H1 (cell line): Measurements from ENCODE around the gene ARMC12. TPM values are rescaled to one million over a fixed set of nuclear protein-coding genes. Genes with fewer than 3 reads are reported as not detected.
A peak's percentile ranks its signal among the peaks of the same experiment; 100 is the strongest.

Source experiments
- CTCF ChIA-PET: fragments of 300-600 bp; sonication (Branson Sonifier 250); formaldehyde crosslinking; loops from one replicate; lab custom pipeline; 2021; ENCODE audit not compliant: partially characterized antibody; lab: Charles Lee
- POLR2A ChIA-PET: fragments of 300-600 bp; sonication (Branson Sonifier 250); formaldehyde crosslinking; loops from one replicate; lab custom pipeline; 2021; ENCODE audit warnings: inconsistent platforms; ENCODE audit not compliant: partially characterized antibody; lab: Charles Lee
- DNase-seq, 2 experiments: peaks; one replicate each; pipeline versions ENCODE4 v3.0.0 to v3.0.0-alpha.2; 2010 to 2022; ENCODE audit warnings: low spot score in 2 of 2, low read depth in 1 of 2, mixed read lengths in 1 of 2
- FAIRE-seq: peaks from 2 replicates; lab custom pipeline; 2011; peaks lifted over from hg19 to GRCh38; lab: Jason Lieb, UNC
- H2AFZ ChIP-seq: 2 replicates; pipeline ENCODE4 v1.8.1; 2012; ENCODE audit warnings: low read length, inconsistent platforms
- H2AK5ac ChIP-seq: 2 replicates; pipeline ENCODE4 v1.6.1; 2013; ENCODE audit warnings: low read depth, low read length
- H2BK120ac ChIP-seq: replicated peaks from 2 replicates; pipeline ENCODE3; 2013; ENCODE audit warnings: low read depth, low read length, inconsistent platforms
- H2BK12ac ChIP-seq: 2 replicates; pipeline ENCODE4 v1.6.1; 2013; ENCODE audit warnings: low read depth, low read length
- H2BK15ac ChIP-seq: 2 replicates; pipeline ENCODE4 v1.6.1; 2013; ENCODE audit warnings: low read length
- H2BK20ac ChIP-seq: 2 replicates; pipeline ENCODE4 v1.6.1; 2013; ENCODE audit warnings: low read length
- H2BK5ac ChIP-seq: 2 replicates; pipeline ENCODE4 v1.6.1; 2013; ENCODE audit warnings: low read depth, low read length
- H3K14ac ChIP-seq: 2 replicates; pipeline ENCODE4 v1.6.1; 2013; ENCODE audit warnings: inconsistent platforms; ENCODE audit not compliant: insufficient read length
- H3K18ac ChIP-seq: 2 replicates; pipeline ENCODE4 v1.6.1; 2013; ENCODE audit warnings: low read length; ENCODE audit errors: extremely low read depth
- H3K23ac ChIP-seq: 2 replicates; pipeline ENCODE4 v1.6.1; 2013; ENCODE audit warnings: inconsistent platforms; ENCODE audit not compliant: insufficient read length
- H3K23me2 ChIP-seq: 2 replicates; pipeline ENCODE4 v1.6.1; 2013; ENCODE audit warnings: low read depth, low read length
- H3K27ac ChIP-seq: 2 replicates; pipeline ENCODE4 v1.6.1; 2011; ENCODE audit warnings: low read depth, low read length, inconsistent platforms
- H3K27me3 ChIP-seq, 4 experiments: replicated peaks in 1 of 4; 1 replicate in 1 of 4; 2 replicates in 3 of 4; pipeline versions ENCODE4 v1.6.1 to v1.8.1; 2011 to 2013; ENCODE audit warnings: low read length in 3 of 4, mild to moderate bottlenecking in 3 of 4, inconsistent platforms in 2 of 4, mixed read lengths in 2 of 4, moderate library complexity in 1 of 4; ENCODE audit not compliant: control insufficient read depth in 3 of 4, insufficient read depth in 3 of 4; ENCODE audit errors: extremely low read depth in 1 of 4
- H3K36me3 ChIP-seq, 4 experiments: 2 replicates each; pipeline versions ENCODE4 v1.6.1 to v1.8.1; 2011 to 2013; ENCODE audit warnings: mild to moderate bottlenecking in 4 of 4, low read length in 3 of 4, moderate library complexity in 2 of 4, control low read depth in 1 of 4, inconsistent platforms in 1 of 4; ENCODE audit not compliant: insufficient read depth in 4 of 4, control insufficient read depth in 2 of 4
- H3K4ac ChIP-seq: replicated peaks from 2 replicates; pipeline ENCODE3; 2013; ENCODE audit warnings: low read length, low read depth, mixed read lengths, inconsistent platforms; ENCODE audit not compliant: insufficient read length
- H3K4me1 ChIP-seq, 4 experiments: replicated peaks in 1 of 4; 1 replicate in 1 of 4; 2 replicates in 3 of 4; pipeline versions ENCODE4 v1.6.1 to v1.8.1; 2011 to 2013; ENCODE audit warnings: low read length in 3 of 4, inconsistent platforms in 2 of 4, mixed read lengths in 1 of 4; ENCODE audit not compliant: insufficient read depth in 4 of 4, control insufficient read depth in 3 of 4
- H3K4me2 ChIP-seq, 2 experiments: 2 replicates each; pipeline versions ENCODE4 v1.6.1 to v1.8.1; 2011 to 2013; ENCODE audit warnings: low read depth in 2 of 2, low read length in 2 of 2, control low read depth in 1 of 2, inconsistent platforms in 1 of 2, mild to moderate bottlenecking in 1 of 2; ENCODE audit not compliant: insufficient read depth in 1 of 2
- H3K4me3 ChIP-seq, 4 experiments: fragments of 200-600, 300-600 bp in 1 of 4; sonication (generic), shearing (Covaris generic), sonication (Bioruptor Twin) in 1 of 4; 2 replicates each; pipeline versions ENCODE4 v1.5.1 to v1.8.1; 2011 to 2016; ENCODE audit warnings: low read length in 4 of 4, low read depth in 3 of 4, control low read depth in 2 of 4, inconsistent platforms in 2 of 4, mild to moderate bottlenecking in 2 of 4, mixed read lengths in 1 of 4, moderate library complexity in 1 of 4; ENCODE audit not compliant: insufficient read depth in 2 of 4; ENCODE audit errors: extremely low read depth in 1 of 4
- H3K56ac ChIP-seq: replicated peaks from 2 replicates; pipeline ENCODE3; 2013; ENCODE audit warnings: low read depth, mild to moderate bottlenecking, mixed read lengths, low read length, inconsistent platforms; ENCODE audit not compliant: insufficient read length
- H3K79me1 ChIP-seq: 2 replicates; pipeline ENCODE4 v1.6.1; 2013; ENCODE audit warnings: low read depth, low read length, control low read depth
- H3K79me2 ChIP-seq, 2 experiments: 2 replicates each; pipeline versions ENCODE4 v1.6.1 to v1.8.1; 2012 to 2013; ENCODE audit warnings: low read length in 2 of 2, mild to moderate bottlenecking in 2 of 2, inconsistent platforms in 1 of 2; ENCODE audit not compliant: insufficient read depth in 2 of 2, control insufficient read depth in 1 of 2
- H3K9ac ChIP-seq, 4 experiments: replicated peaks in 1 of 4; 1 replicate in 1 of 4; 2 replicates in 3 of 4; pipeline versions ENCODE4 v1.6.1 to v1.8.1; 2011 to 2013; ENCODE audit warnings: low read depth in 3 of 4, low read length in 3 of 4, control low read depth in 2 of 4, mild to moderate bottlenecking in 2 of 4, moderate library complexity in 2 of 4, inconsistent platforms in 1 of 4; ENCODE audit errors: extremely low read depth in 1 of 4
- H3K9me3 ChIP-seq, 2 experiments: 2 replicates each; pipeline versions ENCODE4 v1.6.1 to v1.8.1; 2012 to 2013; ENCODE audit warnings: mild to moderate bottlenecking in 2 of 2, moderate library complexity in 2 of 2, control low read depth in 1 of 2, inconsistent platforms in 1 of 2, low read depth in 1 of 2, low read length in 1 of 2, mixed read lengths in 1 of 2; ENCODE audit not compliant: insufficient read depth in 2 of 2
- H4K20me1 ChIP-seq, 2 experiments: replicated peaks in 1 of 2; 2 replicates each; pipeline versions ENCODE3 to v1.8.1; 2011 to 2013; ENCODE audit warnings: inconsistent platforms in 2 of 2, low read length in 2 of 2, mild to moderate bottlenecking in 1 of 2; ENCODE audit not compliant: insufficient read depth in 2 of 2, control insufficient read depth in 1 of 2
- H4K5ac ChIP-seq: 2 replicates; pipeline ENCODE4 v1.6.1; 2013; ENCODE audit warnings: low read length, low read depth, mixed read lengths, inconsistent platforms; ENCODE audit not compliant: insufficient read length
- H4K8ac ChIP-seq: 2 replicates; pipeline ENCODE4 v1.8.0; 2013; ENCODE audit warnings: mild to moderate bottlenecking, moderate library complexity, low read length, inconsistent platforms; ENCODE audit not compliant: insufficient read depth; ENCODE audit errors: extremely low read depth
- H4K91ac ChIP-seq: replicated peaks from 2 replicates; pipeline ENCODE3; 2013; ENCODE audit warnings: low read length, mixed read lengths, inconsistent platforms; ENCODE audit not compliant: insufficient read length
- BACH1 ChIP-seq: IDR thresholded peaks from 2 replicates; pipeline ENCODE4 v1.6.1; 2012; ENCODE audit warnings: low read length, improper control_type of control experiment
- HDAC6 ChIP-seq: IDR thresholded peaks from one replicate; pipeline ENCODE4 v1.7.1; 2012; ENCODE audit warnings: low read depth, mild to moderate bottlenecking, inconsistent platforms, low read length, moderate library complexity
- WGBS, 2 experiments: shearing (Covaris generic) in 1 of 2; methylation state at CpG; one replicate each; pipeline versions ENCODE4 v1.1.6 to v1.1.7; 2013 to 2015; ENCODE audit warnings: low lambda C conversion rate in 2 of 2, mixed read lengths in 2 of 2, inconsistent platforms in 1 of 2, low coverage in 1 of 2, missing lambda C conversion rate in 1 of 2; ENCODE audit not compliant: insufficient replicate concordance in 2 of 2, insufficient coverage in 1 of 2, insufficient read length in 1 of 2; ENCODE audit errors: extremely low coverage in 1 of 2, missing lambda C conversion rate in 1 of 2; 5-methylcytosine and 5-hydroxymethylcytosine counted together
- polyA plus RNA-seq, 7 experiments: library from polyadenylated mRNA; depleted of rRNA in 3 of 7; stranded (reverse) in 5 of 7; unstranded in 2 of 7; fragments of >200 nt in 5 of 7; fragments of 200-250 nt in 2 of 7; gene quantifications; 1 replicate in 5 of 7; 2 replicates in 1 of 7; 4 replicates in 1 of 7; pipeline versions ENCODE4 v1.2.1 to v1.2.3, GENCODE V29; 2011 to 2013; ENCODE audit warnings: missing spikeins in 2 of 7, mixed read lengths in 2 of 7
- total RNA-seq: library from RNA; stranded (reverse); fragmentation: NEBNext Ultra II Directional; extraction: Animal tissue kit (Norgen Biotek cat#: 25700); gene quantifications from 2 replicates; pipeline ENCODE4 v1.2.1, GENCODE V29; 2021

The ARMC12 gene
- total and polyA plus RNA-seq, 2 of the 8 experiments (the other 6 are each of a cell fraction or from before 2014, with no cell fraction given) = 0.86 to 3.7 TPM

DNA sequence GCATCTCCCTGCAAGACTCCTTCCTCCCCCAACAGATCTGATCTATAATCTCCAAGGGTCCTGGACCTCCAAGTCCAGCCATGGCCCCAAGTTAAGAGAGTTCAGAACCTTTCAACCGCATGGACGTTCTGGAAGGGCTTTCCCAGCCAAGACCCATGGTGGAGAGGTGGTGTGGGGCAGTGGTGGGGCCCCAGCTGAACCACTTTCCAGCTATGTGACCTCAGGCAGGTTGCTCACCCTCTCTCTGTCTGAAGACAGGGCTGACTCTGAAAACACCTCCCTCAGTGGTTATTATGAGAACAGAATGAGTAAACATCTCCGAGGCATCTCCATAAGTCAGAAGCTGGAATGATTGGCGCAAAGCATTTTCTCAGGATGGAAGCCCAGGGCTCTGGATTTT is 59.4 kb downstream of the ARMC12 start:
- Histone ChIP-seq H2AK5ac (no peak overlapping the region), H3K4me2 (no peak overlapping the region), H2BK12ac (0 out of 2 replicates have a peak overlapping the region, but pooled peaks have one; percentile 32), H2BK5ac (no peak overlapping the region), H3K9ac (no peak overlapping the region), H3K79me1 (no peaks in the 10 kb centered on the region), H3K18ac (peak overlapping the region; percentile 38; the same call in 1 of the 2 replicates), H4K8ac (no peak overlapping the region), H3K27ac (no peak overlapping the region), H3K4me3 (no peak overlapping the region), H4K91ac (peak overlapping the region; percentile 16), H3K4ac (no peak overlapping the region), H3K23ac (no peak overlapping the region), H2BK120ac (no peak overlapping the region), H3K79me2 (no peaks in the 10 kb centered on the region), H3K14ac (no peak overlapping the region), H3K36me3 (no peaks in the 10 kb centered on the region), H4K5ac (no peak overlapping the region), H3K4me1 (peaks cover 0 to 7% (median 5%) of the 10 kb centered on the region in 4 experiments; a peak in 4 of 7 replicates), H3K27me3 (no peaks in the 10 kb centered on the region), H2BK20ac (no peak overlapping the region), H3K56ac (no peak overlapping the region), H3K23me2 (no peaks in the 10 kb centered on the region), H2BK15ac (no peak overlapping the region), H4K20me1 (no peaks in the 10 kb centered on the region), H2AFZ (no peak overlapping the region), H3K9me3 (no peaks in the 10 kb centered on the region)
- ChIA-PET CTCF (interaction anchor here (1.0 to 4.9 kb wide), 6 partner anchors 10 to 454 kb away, joined by 3 to 27 read pairs (median 4); partner anchors contain the start of genes ARMC12 and PPARD), POLR2A (interaction anchor here (0.7 to 1.5 kb wide), 4 partner anchors 9 to 625 kb away, joined by 3 to 9 read pairs (median 4); no protein-coding TSS in a partner anchor)
- WGBS, 2 experiments = 91% methylated on average over 4 of the region's 4 CpGs; no CpG with 5 or more reads in 1 of the 2 experiments
- FAIRE-seq (no peak), DNase-seq (no peak)
- TF ChIP-seq BACH1 = no peak
- TF ChIP-seq HDAC6 = no peak
